ENCODE results near the gene GPR61. TPM values are rescaled to one million over a fixed set of nuclear protein-coding genes. Genes with fewer than 3 reads are reported as not detected.
A peak's percentile ranks its signal among the peaks of the same experiment; 100 is the strongest.

Gene GPR61
- total and polyA plus RNA-seq, 9 of the 15 experiments (the other 6 are each of a cell fraction or from before 2014, with no cell fraction given), result 0.04 to 1.1 (median 0.25) TPM; not detected in 4

- H2AFZ ChIP-seq (ENCODE audit: low read depth, low read length), result no peak overlapping the region
- in situ Hi-C loops (cut with MboI), result no loop called here
- H3K9me3 ChIP-seq (replicated peaks; ENCODE audit: control insufficient read depth, insufficient read depth, low read depth, low read length), result no peaks in the 10 kb centered on the region
- peaks cover 14% of the 10 kb centered on the region; the same call in 1 of the 3 replicates for H3K36me3 ChIP-seq (ENCODE audit: control insufficient read depth, insufficient read depth, low read length)
- ChIA-PET CTCF (ENCODE audit: low intra/inter-chr PET ratio) (interaction anchor here (6.4 kb wide), 1 partner anchor 30 kb away, joined by 84 read pairs; no protein-coding TSS in a partner anchor), POLR2A (interaction anchor here (0.6 to 3.1 kb wide), 11 partner anchors 8 to 486 kb away, joined by 3 to 17 read pairs (median 3); partner anchors contain the start of genes CYB561D1 and GNAI3)
- peaks cover 0 to 6% of the 10 kb centered on the region in 2 experiments; a peak in 1 of 5 replicates for H3K27me3 ChIP-seq (ENCODE audit: control insufficient read depth in 2 of 2, insufficient read depth in 2 of 2, low read length in 2 of 2)
- WGBS (ENCODE audit: insufficient coverage, low coverage, missing lambda C conversion rate), result 49% methylated on average over 5 of the region's 5 CpGs
- no peak overlapping the region for H3K27ac ChIP-seq (ENCODE audit: extremely low read depth, low read depth, low read length)
- peak overlapping the region in 1 of 2 experiments; percentile 68; a peak in 1 of 4 replicates for H3K9ac ChIP-seq (ENCODE audit: insufficient read depth in 1 of 2, low read depth in 2 of 2, low read length in 2 of 2)
- TF ChIP-seq EGR1 (conservative IDR thresholded peaks at IDR 0.05) (peak; percentile 27; the same call in 1 of the 2 replicates), ZNF347 (CRISPR knock-in tag; IDR thresholded peaks at IDR 0.05; ENCODE audit: low read depth) (no peak), ZNF408 (CRISPR knock-in tag; IDR thresholded peaks at IDR 0.05; ENCODE audit: low read depth) (no peak), ZFP30 (CRISPR knock-in tag; IDR thresholded peaks at IDR 0.05; ENCODE audit: borderline replicate concordance) (no peak), AFF1 (IDR thresholded peaks at IDR 0.05; ENCODE audit: low read depth in 1 of 2, partially characterized antibody in 2 of 2) (no peak), MCM3 (IDR thresholded peaks at IDR 0.05) (no peak), PYGO2 (tag; IDR thresholded peaks at IDR 0.05) (no peak), GATA2 (CRISPR knock-in tag; IDR thresholded peaks at IDR 0.05) (0 out of 2 replicates have a peak, but pooled peaks have one; percentile 8), FOXA3 (CRISPR knock-in tag; conservative IDR thresholded peaks at IDR 0.05 in 1 of 2, IDR thresholded peaks at IDR 0.05 in 1 of 2) (0 out of 4 replicates have a peak, but pooled peaks of 1 of the 2 experiments have one; percentile 32), TBL1XR1 (IDR thresholded peaks at IDR 0.05; ENCODE audit: low read length in 2 of 2) (no peak), DACH1 (IDR thresholded peaks at IDR 0.05; ENCODE audit: partially characterized antibody) (no peak), TRIM28 (IDR thresholded peaks at IDR 0.05) (no peak), HMBOX1 (IDR thresholded peaks at IDR 0.05) (peak; percentile 36; the same call in 1 of the 2 replicates), JUND (IDR thresholded peaks at IDR 0.05; ENCODE audit: borderline replicate concordance, low read depth, low read length) (no peak), JUND (tag; IDR thresholded peaks at IDR 0.05; ENCODE audit: borderline replicate concordance, low read depth, low read length) (0 out of 3 replicates have a peak, but pooled peaks have one; percentile 2), ZNF311 (CRISPR knock-in tag; IDR thresholded peaks at IDR 0.05) (no peak), C11orf30 (IDR thresholded peaks at IDR 0.05; ENCODE audit: low read depth) (no peak), MED1 (CRISPR knock-in tag; IDR thresholded peaks at IDR 0.05; ENCODE audit: borderline replicate concordance) (no peak)
- BruUV-seq (replicated peaks), result no TSS peak
- peak; percentile 47 for ATAC-seq
- no peaks in the 10 kb centered on the region for H3K79me2 ChIP-seq (ENCODE audit: control insufficient read depth, insufficient read depth, low read length)
- H3K4me3 ChIP-seq, result no peak overlapping the region
- peak; percentile 65 for FAIRE-seq
- peaks cover 12 to 31% of the 10 kb centered on the region in 2 experiments for H3K4me1 ChIP-seq (replicated peaks in 1 of 2; ENCODE audit: control insufficient read depth in 2 of 2, insufficient read depth in 2 of 2, low read length in 2 of 2)
- H4K20me1 ChIP-seq (replicated peaks; ENCODE audit: control insufficient read depth, insufficient read depth, low read length), result no peaks in the 10 kb centered on the region
- peak in 2 of 4 experiments; percentile 55 to 71 for DNase-seq (ENCODE audit: extremely low read depth in 1 of 4, low spot score in 3 of 4)
- H3K9me1 ChIP-seq (ENCODE audit: control insufficient read depth, insufficient read depth, low read length), result no peaks in the 10 kb centered on the region
- H3K4me2 ChIP-seq (ENCODE audit: insufficient read depth, low read length), result 0 out of 2 replicates have a peak overlapping the region, but pooled peaks have one; percentile 6
- intact Hi-C loops (cut with micrococcal nuclease), result no loop called here
Observed at GRCh38 chr1:109501644-109502363, 37.9 kb upstream of the GPR61 start.

Measured in K562 (cell line).